Aorta (tissue), 5 donors: ENCODE data around the gene AGAP1. TPM values are rescaled to one million over a fixed set of nuclear protein-coding genes. Genes with fewer than 3 reads are reported as not detected.

Source experiments
- ATAC-seq: fragments of 200-7000 bp; cut with Tn5 transposase; one replicate; pipeline ENCODE4 v1.9.1; 2022; ENCODE audit warnings: moderate library complexity; ENCODE audit not compliant: low FRiP score
- DNase-seq, 2 donors: peaks; one replicate each; pipeline ENCODE4 v3.0.0-alpha.2; 2020
- H3K27ac ChIP-seq, 2 donors: one replicate each; pipeline ENCODE4 v1.5.1; 2013; ENCODE audit warnings: low read length in 2 of 2, mild to moderate bottlenecking in 2 of 2, moderate library complexity in 2 of 2, control low read depth in 1 of 2, inconsistent platforms in 1 of 2, low read depth in 1 of 2
- H3K27me3 ChIP-seq, 2 donors: one replicate each; pipeline ENCODE4 v1.6.1; 2013; ENCODE audit warnings: control low read depth in 1 of 2, low read length in 1 of 2, mild to moderate bottlenecking in 1 of 2, moderate library complexity in 1 of 2; ENCODE audit not compliant: insufficient read depth in 2 of 2, control insufficient read depth in 1 of 2
- H3K36me3 ChIP-seq, 2 donors: one replicate each; pipeline ENCODE4 v1.6.1; 2013; ENCODE audit warnings: control low read depth in 1 of 2, low read length in 1 of 2, mild to moderate bottlenecking in 1 of 2; ENCODE audit not compliant: insufficient read depth in 2 of 2, control insufficient read depth in 1 of 2
- H3K4me1 ChIP-seq, 2 donors: one replicate each; pipeline ENCODE4 v1.6.1; 2013; ENCODE audit warnings: low read length in 2 of 2, control low read depth in 1 of 2, mild to moderate bottlenecking in 1 of 2, moderate library complexity in 1 of 2; ENCODE audit not compliant: insufficient read depth in 2 of 2, control insufficient read depth in 1 of 2
- H3K4me3 ChIP-seq, 2 donors: one replicate each; pipeline ENCODE4 v1.5.1; 2013; ENCODE audit warnings: low read length in 2 of 2, control low read depth in 1 of 2, mild to moderate bottlenecking in 1 of 2
- H3K9me3 ChIP-seq: one replicate; pipeline ENCODE4 v1.6.1; 2013; ENCODE audit warnings: mild to moderate bottlenecking, low read length; ENCODE audit not compliant: control insufficient read depth
- WGBS, 2 donors: extraction: QIAGEN DNeasy Blood & Tissue Kit; methylation state at CpG; one replicate each; pipeline ENCODE4 v1.1.7; 2013; 5-methylcytosine and 5-hydroxymethylcytosine counted together
- intact Hi-C, 2 donors: fragments of 100-400 bp; cut with DNase I; formaldehyde crosslinking; loops; one replicate each; pipeline versions ENCODE4 v1.14.2 to v1.15.0; 2022
- polyA plus RNA-seq, 2 donors: library from polyadenylated mRNA; stranded (reverse); fragments of 200-250 nt; gene quantifications; one replicate each; pipeline ENCODE4 v1.2.3, GENCODE V29; 2013
- total RNA-seq, 2 donors: library from RNA; stranded (reverse); fragmentation: NEBNext Ultra II Directional; extraction: Animal tissue kit (Norgen Biotek cat#: 25700); gene quantifications; one replicate each; pipeline ENCODE4 v1.2.1, GENCODE V29; 2021
- donor health status: healthy with polysubstance abuse.
- donor health status: Bipolar disorder and iron deficiency.
- donor health status: DM: no; HTN: no; CAD: no.
- donor health status: DM: no; HTN: no; CAD: no.
- donor health status: DM: yes; HTN: yes; CAD: no.

AGAP1 gene
- total and polyA plus RNA-seq, 4 donors, result 3.0 to 32.7 (median 12.7) TPM

DNA sequence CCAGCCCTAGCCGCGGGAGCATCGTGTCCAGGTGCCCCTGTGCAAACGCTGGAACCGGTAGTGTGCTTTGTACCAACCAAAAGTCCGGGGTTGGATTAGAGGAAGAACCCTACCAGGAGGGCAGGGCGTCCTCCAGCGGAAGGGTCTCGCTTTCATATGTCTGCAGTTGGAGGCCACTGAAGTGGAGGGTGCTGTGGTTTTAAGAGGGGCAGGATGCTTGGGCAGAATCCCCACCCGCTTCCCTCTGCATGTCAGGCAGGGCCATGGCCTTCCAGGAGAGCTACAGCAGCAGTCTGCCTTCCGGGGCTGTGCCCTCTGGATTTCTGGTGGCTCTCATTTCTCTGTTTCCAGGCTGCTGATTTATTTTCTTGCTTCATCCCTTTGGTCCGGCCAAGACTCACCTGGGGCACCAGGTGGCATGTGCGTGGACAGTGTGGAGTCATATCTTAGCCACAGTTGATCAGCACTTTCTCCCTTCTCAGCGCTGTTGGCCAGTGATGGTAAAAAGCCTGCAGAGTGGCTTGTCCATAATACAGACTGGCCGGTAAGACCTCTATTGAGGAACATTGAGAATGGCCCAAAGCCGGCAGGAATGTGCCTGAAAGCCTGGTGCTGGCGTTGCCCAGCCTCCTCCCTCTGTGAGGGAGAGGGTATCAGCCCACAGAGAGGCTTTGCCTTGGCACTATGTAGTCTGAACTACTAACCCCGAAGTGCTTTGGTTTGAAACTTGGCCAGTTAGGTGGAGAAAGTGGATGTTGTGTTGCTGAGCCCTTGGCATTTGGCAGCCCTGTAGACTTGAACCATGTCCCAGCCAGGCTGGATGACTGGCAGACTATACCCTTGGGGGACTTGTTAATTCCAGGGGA is 1.8 kb downstream of the AGAP1 start:
- Histone ChIP-seq H3K4me1 (no peaks in the 10 kb centered on the region), H3K36me3 (no peaks in the 10 kb centered on the region), H3K27ac (no peak overlapping the region), H3K4me3 (peak overlapping the region in 1 of 2 donors; percentile 85), H3K9me3 (no peaks in the 10 kb centered on the region), H3K27me3 (no peaks in the 10 kb centered on the region)
- intact Hi-C loops, result no loop called here
- peak in 1 of 2 donors; percentile 31 for DNase-seq
- ATAC-seq, result no peak
- 45 to 47% methylated on average over 18 of the region's 18 CpGs for WGBS, 2 donors

- WGBS, 2 donors, result 82 to 87% methylated on average over 8 of the region's 8 CpGs
- Histone ChIP-seq H3K4me1 (no peaks in the 10 kb centered on the region), H3K36me3 (no peaks in the 10 kb centered on the region), H3K9me3 (no peaks in the 10 kb centered on the region), H3K4me3 (no peak overlapping the region), H3K27me3 (no peaks in the 10 kb centered on the region), H3K27ac (no peak overlapping the region)
- ATAC-seq (no peak), DNase-seq (peak in 1 of 2 donors; percentile 39)
- intact Hi-C loops, result no loop called here
Observed at GRCh38 chr2:235496239-235496621, 2.4 kb downstream of the AGAP1 start.

DNA sequence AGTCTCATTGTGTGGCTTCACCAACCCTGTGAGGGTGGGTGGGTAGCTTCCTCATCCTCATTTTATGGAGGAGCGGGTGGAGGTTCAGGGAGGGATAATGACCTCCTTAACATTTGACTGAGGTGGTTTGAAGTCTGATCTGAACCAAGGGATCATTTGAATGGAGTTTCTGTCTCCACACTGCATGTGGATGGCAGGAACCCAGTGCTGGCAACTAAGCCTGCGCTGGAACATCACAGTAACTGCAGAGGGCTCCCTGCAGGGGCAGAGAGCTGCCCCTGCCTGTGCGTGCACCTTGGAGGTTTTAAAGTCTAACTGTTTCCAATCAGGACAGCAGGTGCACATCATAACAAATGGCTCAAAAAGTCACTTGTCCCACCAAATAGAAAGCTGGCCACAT is 3.3 kb downstream of the AGAP1 start:
- intact Hi-C loops, result no loop called here
- WGBS, 2 donors, result 85 to 89% methylated on average over 3 of the region's 3 CpGs
- no peak overlapping the region for H3K27ac ChIP-seq
- ATAC-seq (no peak), DNase-seq (peak in 1 of 2 donors; percentile 37)
- no peak overlapping the region for H3K4me3 ChIP-seq
- H3K27me3 ChIP-seq, result no peaks in the 10 kb centered on the region
- no peaks in the 10 kb centered on the region for H3K36me3 ChIP-seq
- no peaks in the 10 kb centered on the region for H3K9me3 ChIP-seq
- no peaks in the 10 kb centered on the region for H3K4me1 ChIP-seq

GRCh38 chr2:235498541-235498940 is 4.7 kb downstream of the AGAP1 start:
- H3K27ac ChIP-seq, result no peak overlapping the region
- WGBS, 2 donors, result 70 to 88% methylated on average over 9 of the region's 9 CpGs
- ATAC-seq (no peak), DNase-seq (peak in 1 of 2 donors; percentile 60)
- H3K36me3 ChIP-seq, result no peaks in the 10 kb centered on the region
- intact Hi-C loops, result no loop called here
- H3K4me3 ChIP-seq, result no peak overlapping the region
- no peaks in the 10 kb centered on the region for H3K27me3 ChIP-seq
- H3K4me1 ChIP-seq, result no peaks in the 10 kb centered on the region
- no peaks in the 10 kb centered on the region for H3K9me3 ChIP-seq

DNA sequence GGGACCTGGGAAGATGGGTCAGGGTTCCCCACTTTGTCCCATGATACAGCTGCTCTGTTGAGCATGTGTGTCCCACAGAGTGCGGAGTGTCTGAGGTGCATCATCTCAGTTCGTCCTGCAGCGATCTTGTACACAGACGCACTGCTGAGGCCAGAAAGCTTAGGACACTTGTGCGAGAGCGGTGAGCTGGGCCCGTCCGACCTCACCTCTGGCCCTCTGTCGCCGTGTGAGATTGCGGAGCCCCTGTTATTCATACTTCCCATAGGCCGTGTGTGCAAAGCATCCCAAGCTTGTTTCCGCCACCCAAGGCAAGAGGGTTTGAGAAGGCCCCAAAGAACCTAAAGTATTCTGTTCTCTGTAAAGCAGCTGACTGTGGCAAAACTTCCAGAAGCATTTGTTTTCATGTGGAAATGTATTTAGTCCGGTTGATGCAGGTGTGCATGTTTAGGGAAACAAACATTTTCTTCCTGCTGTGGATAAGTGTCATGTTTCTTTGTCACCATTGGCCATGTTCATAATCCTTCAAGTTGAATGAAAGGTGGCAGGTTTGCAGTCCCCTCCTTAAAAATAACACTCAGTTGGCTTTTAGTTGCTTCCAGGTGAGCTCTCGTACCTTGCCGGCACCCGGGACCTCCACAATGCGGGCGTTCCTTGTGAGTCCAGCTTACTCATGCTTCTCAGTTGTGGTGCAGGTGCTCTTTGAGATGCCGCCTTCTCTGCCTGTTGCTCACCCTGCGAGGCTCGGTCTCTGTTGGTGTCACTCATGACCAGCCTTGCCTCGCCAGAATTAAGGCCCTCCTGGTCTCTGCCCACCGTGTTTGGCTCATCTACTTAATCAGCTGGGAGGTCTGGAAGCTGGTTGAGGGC is 5.3 kb downstream of the AGAP1 start:
- no peaks in the 10 kb centered on the region for H3K36me3 ChIP-seq
- H3K4me3 ChIP-seq, result no peak overlapping the region
- ATAC-seq (no peak), DNase-seq (peak in 1 of 2 donors; percentile 39)
- no peaks in the 10 kb centered on the region for H3K4me1 ChIP-seq
- H3K27me3 ChIP-seq, result no peaks in the 10 kb centered on the region
- intact Hi-C loops, result no loop called here
- no peaks in the 10 kb centered on the region for H3K9me3 ChIP-seq
- no peak overlapping the region for H3K27ac ChIP-seq
- 95 to 96% methylated on average over 24 of the region's 24 CpGs for WGBS, 2 donors

DNA sequence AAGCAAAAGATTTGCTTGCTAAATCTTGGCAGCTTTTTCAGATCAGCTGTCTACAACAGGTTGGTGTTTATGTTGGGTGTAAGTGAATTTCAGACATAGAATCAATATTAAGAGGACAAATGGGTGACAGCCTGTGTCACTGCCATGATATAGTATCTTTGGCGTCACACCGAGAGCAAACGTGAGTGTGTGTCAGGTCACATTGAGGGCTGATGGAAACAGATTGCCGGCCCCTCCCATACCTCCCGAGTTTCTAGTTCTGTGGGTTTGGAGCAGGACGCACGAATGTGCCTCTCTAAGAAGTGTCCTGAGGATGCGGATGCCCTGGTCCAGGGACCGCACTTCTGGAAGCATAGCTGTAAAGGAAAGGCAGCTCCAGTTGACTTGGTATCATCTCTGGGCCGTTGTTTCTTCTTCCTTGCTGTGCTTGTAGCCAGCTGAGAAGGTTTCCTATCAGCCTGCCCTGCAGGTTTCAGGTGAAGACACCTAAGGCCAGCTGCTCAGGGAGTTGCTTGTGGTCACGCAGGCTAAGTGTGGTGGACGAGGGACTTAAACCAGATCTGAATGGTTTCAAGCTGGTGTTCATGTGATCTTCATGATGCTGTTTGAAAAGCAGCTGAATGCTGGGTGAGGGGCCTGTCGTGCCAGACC is 6.4 kb downstream of the AGAP1 start:
- Histone ChIP-seq H3K27ac (no peak overlapping the region), H3K4me1 (no peaks in the 10 kb centered on the region), H3K36me3 (no peaks in the 10 kb centered on the region), H3K4me3 (no peak overlapping the region), H3K9me3 (no peaks in the 10 kb centered on the region), H3K27me3 (no peaks in the 10 kb centered on the region)
- 90 to 91% methylated on average over 13 of the region's 13 CpGs for WGBS, 2 donors
- intact Hi-C loops, result no loop called here
- no peak for ATAC-seq
- peak in 1 of 2 donors; percentile 46 for DNase-seq

GRCh38 chr2:235500761-235501672 is 7.2 kb downstream of the AGAP1 start:
- H3K9me3 ChIP-seq, result no peaks in the 10 kb centered on the region

DNA sequence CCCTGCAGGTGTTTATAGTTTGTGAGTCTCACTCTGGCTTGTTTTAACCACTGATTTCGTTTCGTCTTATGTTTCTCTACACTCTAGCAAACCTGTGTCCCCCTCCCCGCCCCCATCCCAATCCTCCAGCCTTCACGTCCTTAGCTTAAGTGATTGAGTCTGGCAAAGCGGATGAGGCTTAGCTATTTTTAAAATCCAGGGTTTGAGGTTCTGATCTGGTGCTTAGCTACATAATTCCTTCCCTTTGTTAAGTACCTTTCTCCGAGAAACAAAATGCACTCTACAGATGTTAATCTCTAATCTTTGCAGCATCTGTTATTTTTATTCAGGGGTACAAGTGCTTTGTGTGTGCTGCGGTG is 7.8 kb downstream of the AGAP1 start:
- Histone ChIP-seq H3K27ac (no peak overlapping the region), H3K4me3 (no peak overlapping the region), H3K4me1 (no peaks in the 10 kb centered on the region), H3K9me3 (no peaks in the 10 kb centered on the region), H3K27me3 (no peaks in the 10 kb centered on the region), H3K36me3 (no peaks in the 10 kb centered on the region)
- DNase-seq (peak in 1 of 2 donors; percentile 6), ATAC-seq (no peak)
- 84 to 88% methylated on average over 7 of the region's 7 CpGs for WGBS, 2 donors
- intact Hi-C loops, result no loop called here

More at GRCh38 chr2:235500761-235501672, 7.2 kb downstream of the AGAP1 start:
- 88 to 91% methylated on average over 18 of the region's 18 CpGs for WGBS, 2 donors
- intact Hi-C loops, result no loop called here
- no peaks in the 10 kb centered on the region for H3K27me3 ChIP-seq
- H3K36me3 ChIP-seq, result no peaks in the 10 kb centered on the region
- no peak overlapping the region for H3K4me3 ChIP-seq
- H3K27ac ChIP-seq, result no peak overlapping the region
- H3K4me1 ChIP-seq, result no peaks in the 10 kb centered on the region
- DNase-seq, result peak in 1 of 2 donors; percentile 43
- no peak for ATAC-seq
